A172 (cell line): ENCODE data around the gene ATP6V1A. TPM values are rescaled to one million over a fixed set of nuclear protein-coding genes. Genes with fewer than 3 reads are reported as not detected.
"Not testable (repeated sequence)": the region's sequence is repeated elsewhere in the genome, so short reads cannot be mapped to it uniquely, and the experiment has no call there.

ENCODE experiments used
- DNase-seq: peaks from one replicate; pipeline ENCODE4 v3.0.0-alpha.2; 2015; ENCODE audit warnings: low spot score
- total RNA-seq: library from RNA; depleted of rRNA; stranded (reverse); fragments of >200 nt; shearing (Covaris generic); gene quantifications from 2 replicates; pipeline ENCODE4 v1.2.3, GENCODE V29; 2014; rRNA removed

The ATP6V1A gene
- total RNA-seq, 1 experiment from 2014 or later = 109 TPM

GRCh38 chr3:113828600-113828999 is 81.8 kb downstream of the ATP6V1A start:
- DNase-seq = no peak

DNA sequence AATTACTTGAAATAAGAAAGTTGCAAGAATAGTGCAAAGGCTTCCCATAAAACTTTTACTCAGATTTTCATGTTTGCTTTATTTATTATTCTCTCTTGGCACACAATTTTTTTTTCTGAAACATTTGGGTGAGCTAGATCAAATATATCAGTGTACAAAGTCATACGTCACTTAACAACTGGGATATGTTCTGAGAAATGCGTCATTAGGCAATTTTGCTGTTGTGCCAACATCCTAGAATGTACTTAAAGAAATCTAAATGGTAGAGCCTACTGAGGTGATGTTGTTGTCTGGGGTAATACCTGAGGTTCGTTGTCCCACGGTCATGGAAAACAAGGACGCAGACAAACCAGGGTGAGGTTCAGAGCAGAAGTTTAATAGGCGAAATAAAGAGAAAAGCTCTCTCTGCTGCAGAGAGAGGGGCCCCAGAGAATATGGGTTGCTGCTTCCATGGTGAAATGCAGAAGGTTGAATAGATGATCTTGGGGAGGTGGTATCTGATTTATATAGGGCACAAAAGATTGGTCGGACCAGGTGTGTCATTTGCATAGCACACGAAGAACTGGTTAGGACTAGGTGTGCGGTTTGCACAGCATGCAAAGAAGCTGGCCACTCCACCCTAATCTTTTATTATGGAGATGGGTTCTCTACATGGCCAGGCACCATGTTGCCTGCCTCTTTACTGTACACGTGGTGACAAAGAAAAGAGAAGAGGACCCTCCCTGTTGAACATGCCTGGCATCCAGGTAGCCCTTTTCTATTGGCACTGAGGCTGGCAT is 82.9 kb downstream of the ATP6V1A start:
- DNase-seq = no peak

- peak; percentile 10 for DNase-seq
These were observed 84.2 kb downstream of the ATP6V1A start for GRCh38 chr3:113831103-113831355.

DNA sequence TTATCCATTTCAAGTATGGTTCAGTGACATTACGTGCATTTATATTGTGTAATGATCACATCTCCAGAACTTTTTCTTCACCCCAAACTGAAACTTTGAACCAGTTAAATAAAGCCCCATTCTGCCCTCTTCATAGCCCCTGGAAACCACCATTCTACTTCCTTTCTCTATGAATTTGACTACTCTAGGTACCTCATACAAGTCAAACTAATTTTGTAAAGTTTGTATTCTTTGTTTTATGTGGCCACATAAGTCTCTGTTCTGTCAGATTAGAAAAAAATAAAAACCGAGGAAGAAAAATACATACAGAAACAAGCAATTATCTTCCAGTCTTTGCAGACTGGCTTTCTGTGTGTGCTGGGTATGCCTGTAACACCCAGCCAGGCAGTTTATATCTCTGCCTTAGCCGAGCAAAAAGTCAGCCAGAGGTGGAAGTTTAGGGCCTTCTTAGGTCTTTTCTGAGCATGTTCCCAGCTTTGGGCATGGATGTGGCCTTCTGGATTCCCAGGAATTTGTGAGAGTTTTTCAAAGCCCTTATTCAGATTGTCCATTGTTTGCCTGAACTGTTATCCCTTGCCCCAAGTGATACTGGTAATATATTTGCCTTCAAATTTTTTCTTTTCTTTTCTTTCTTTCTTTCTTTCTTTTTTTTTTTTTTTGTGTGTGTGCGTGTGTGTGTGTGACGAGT is 85.8 kb downstream of the ATP6V1A start:
- no peak for DNase-seq

- DNase-seq = peak; percentile 21
These were observed 88.1 kb downstream of the ATP6V1A start for GRCh38 chr3:113834983-113835382.

GRCh38 chr3:113838631-113839209 is 91.9 kb downstream of the ATP6V1A start, which contains the start of gene GRAMD1C:
TSS of gene GRAMD1C (plus strand) at chr3:113838788. CDS start at chr3:113838910, 122 bp downstream.
- DNase-seq = peak; percentile 75

DNA sequence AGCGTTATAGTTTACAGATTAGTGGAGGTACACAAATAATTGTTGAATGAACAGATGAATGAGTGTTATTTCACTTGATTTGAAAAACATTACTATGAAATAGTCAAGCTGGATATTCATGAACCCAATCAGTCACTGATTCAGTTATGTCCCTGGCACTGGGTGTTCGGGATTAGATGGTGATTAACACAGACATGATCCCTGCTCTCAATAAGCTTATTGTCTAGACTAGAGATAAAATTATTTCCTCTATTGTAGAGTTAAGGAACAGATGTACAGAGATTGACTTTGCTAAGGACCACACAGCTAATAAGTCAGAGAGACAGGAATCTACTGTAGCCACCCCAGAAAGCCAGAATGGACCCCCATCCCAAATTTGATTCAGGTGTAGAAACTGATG is 92.7 kb downstream of the ATP6V1A start:
- DNase-seq = no peak

DNA sequence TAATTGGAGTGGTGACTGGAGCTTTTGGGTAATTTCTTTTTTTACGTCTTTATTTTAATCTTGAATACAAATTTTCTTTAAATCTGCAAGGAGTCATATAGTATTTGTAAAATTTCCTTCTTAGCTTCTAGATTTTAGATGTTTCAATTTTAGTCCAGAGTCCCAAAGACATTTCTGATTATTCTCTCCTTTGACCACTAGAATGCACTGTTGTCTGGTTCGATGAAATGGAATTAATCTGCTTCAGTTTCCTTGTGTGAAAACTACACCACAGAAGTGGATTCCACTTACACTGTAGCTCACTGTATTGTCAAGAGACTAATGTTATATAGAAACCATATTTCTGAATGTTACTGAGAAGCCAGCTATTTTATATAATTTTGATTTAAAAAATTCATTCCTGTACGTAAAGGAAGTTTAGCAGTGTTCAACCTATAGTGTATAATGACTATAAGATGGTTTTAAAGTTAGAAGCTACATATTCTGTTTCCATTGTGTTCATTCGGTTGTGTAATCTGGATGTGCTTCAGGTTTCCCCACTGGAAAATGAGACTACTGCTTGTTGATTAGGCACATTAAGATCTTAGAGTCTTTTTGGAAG is 97.9 kb downstream of the ATP6V1A start:
- DNase-seq = peak; percentile 32

DNA sequence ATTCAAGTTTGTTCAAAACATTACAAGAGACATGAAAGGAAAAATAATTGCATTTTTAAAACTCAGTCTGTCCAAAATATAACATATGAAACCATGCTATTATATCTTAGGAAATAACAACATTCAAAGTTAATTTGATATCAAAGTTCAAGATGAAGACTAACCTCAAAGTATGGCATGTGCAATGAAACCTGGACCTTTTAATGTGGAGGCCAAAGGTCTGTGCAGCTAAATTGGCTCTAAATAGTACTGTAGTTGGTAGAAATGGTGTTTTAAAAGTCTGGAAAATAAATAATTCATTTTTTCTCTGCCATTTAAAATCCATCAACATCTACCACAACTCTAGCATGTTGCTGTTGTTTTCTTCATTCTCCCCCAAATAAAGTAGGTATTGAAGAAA is 100.4 kb downstream of the ATP6V1A start:
- DNase-seq = no peak

DNA sequence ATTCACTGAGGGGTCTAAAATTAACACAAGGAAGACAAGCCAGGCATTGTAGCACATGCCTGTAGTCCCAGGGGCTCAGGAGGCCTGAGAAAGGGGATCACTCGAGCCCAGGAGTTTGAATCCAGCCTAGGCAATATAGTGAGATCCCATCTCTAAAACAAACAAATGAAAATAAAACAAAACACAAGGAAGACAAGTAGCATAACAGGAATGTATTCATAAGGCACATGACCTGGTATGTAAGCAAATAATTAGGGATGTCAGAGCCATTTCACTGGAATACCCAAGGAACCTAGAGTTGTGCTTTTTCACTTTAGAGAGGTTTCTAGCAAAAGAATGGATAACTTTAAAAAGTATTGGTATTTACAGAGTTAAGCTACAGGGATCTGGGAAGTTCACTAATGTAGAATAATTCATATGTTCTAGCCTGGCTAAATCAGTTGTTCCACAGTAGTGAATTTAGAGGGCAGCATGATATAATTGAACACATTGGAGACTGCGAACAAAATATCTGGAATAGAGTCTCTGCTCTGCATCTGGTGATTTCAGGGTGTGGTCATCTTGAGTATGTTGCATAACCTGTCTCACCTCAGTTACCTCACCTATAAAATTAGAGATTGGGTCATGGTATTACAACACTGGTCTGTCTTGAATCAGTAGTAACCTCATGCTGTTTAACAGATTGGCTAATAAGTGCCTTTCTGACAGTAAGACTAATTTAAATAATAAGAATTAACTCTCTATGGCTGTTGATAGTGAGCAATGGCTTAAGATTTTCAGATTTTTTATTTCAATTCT is 101.0 kb downstream of the ATP6V1A start:
- DNase-seq = no peak

GRCh38 chr3:113849071-113849470 is 102.2 kb downstream of the ATP6V1A start:
- not testable (repeated sequence) for DNase-seq

GRCh38 chr3:113849841-113850240 is 103.0 kb downstream of the ATP6V1A start:
- not testable (repeated sequence) for DNase-seq

- DNase-seq = not testable (repeated sequence)
These were observed 103.6 kb downstream of the ATP6V1A start for GRCh38 chr3:113850391-113850790.

DNA sequence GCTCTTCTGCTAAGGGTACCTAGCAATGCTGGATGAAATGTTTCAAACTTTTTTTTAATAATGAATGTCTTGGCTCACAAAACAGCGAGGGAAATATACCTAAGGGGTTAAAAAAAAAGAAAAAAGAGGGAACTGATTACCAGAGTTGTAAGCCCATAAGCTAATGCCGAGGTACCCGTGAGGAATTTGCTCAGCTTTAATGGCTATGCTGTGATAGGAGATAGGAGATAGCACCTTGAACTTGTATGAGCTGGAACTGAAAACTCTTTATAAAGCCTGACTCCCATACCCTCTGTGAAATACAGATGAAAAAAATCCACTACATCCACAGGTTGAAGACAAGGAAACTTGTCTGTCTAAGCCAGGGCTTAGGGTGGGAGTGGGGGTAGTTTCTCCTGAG is 105.7 kb downstream of the ATP6V1A start:
- no peak for DNase-seq

Other genes starting within 250 kb of the ATP6V1A start
- 18.3 and 24.3 TPM in 2 replicates for gene SPICE1, start 231.9 kb upstream of the ATP6V1A start, total RNA-seq
- 0.02 TPM in 1 of 2 replicates, not detected in the other for gene SIDT1, start 214.5 kb upstream of the ATP6V1A start, total RNA-seq
- 6.6 TPM in 2 replicates for gene USF3, start 50.4 kb upstream of the ATP6V1A start, total RNA-seq
- gene NAA50, start 786 bp upstream of the ATP6V1A start, total RNA-seq = 217 and 234 TPM in 2 replicates
- 1.0 and 1.1 TPM in 2 replicates for gene GRAMD1C, start 91.8 kb downstream of the ATP6V1A start, total RNA-seq
- gene ZDHHC23, start 201.0 kb downstream of the ATP6V1A start, total RNA-seq = 2.4 and 2.7 TPM in 2 replicates